SJSA1 (cell line): ENCODE data around the gene CDK17. TPM values are rescaled to one million over a fixed set of nuclear protein-coding genes. Genes with fewer than 3 reads are reported as not detected.
"Not testable (repeated sequence)": the region's sequence is repeated elsewhere in the genome, so short reads cannot be mapped to it uniquely, and the experiment has no call there.

Experiments
- DNase-seq, 2 experiments: peaks; one replicate each; pipeline ENCODE4 v3.0.0-alpha.2; 2015 to 2020; ENCODE audit warnings: low spot score in 2 of 2, low read depth in 1 of 2
- H3K27ac ChIP-seq: fragments of 250-450 bp; sonication (Bioruptor Pico); 2 replicates; pipeline ENCODE4 v1.5.1; 2020; ENCODE audit warnings: mild to moderate bottlenecking, moderate library complexity
- H3K27me3 ChIP-seq: fragments of 250-450 bp; sonication (Bioruptor Pico); replicated peaks from 2 replicates; pipeline ENCODE4 v1.5.1; 2020; ENCODE audit warnings: mild to moderate bottlenecking, moderate library complexity
- H3K36me3 ChIP-seq: fragments of 250-450 bp; sonication (Bioruptor Pico); 2 replicates; pipeline ENCODE4 v1.5.1; 2020; ENCODE audit warnings: mild to moderate bottlenecking
- H3K4me1 ChIP-seq: fragments of 250-450 bp; sonication (Bioruptor Pico); replicated peaks from 2 replicates; pipeline ENCODE4 v1.6.1; 2021; ENCODE audit warnings: mild to moderate bottlenecking
- H3K4me3 ChIP-seq: fragments of 250-450 bp; sonication (Bioruptor Pico); 2 replicates; pipeline ENCODE4 v1.5.1; 2020; ENCODE audit warnings: mild to moderate bottlenecking
- H3K9me3 ChIP-seq: fragments of 250-450 bp; sonication (Bioruptor Pico); replicated peaks from 2 replicates; pipeline ENCODE4 v1.5.1; 2020; ENCODE audit warnings: mild to moderate bottlenecking
- total RNA-seq: library from RNA; depleted of rRNA; stranded (reverse); fragments of >200 nt; shearing (Covaris generic); gene quantifications from 2 replicates; pipeline ENCODE4 v1.2.3, GENCODE V29; 2014

The CDK17 gene
- total RNA-seq, 1 experiment from 2014 or later, result 38.4 TPM

DNA sequence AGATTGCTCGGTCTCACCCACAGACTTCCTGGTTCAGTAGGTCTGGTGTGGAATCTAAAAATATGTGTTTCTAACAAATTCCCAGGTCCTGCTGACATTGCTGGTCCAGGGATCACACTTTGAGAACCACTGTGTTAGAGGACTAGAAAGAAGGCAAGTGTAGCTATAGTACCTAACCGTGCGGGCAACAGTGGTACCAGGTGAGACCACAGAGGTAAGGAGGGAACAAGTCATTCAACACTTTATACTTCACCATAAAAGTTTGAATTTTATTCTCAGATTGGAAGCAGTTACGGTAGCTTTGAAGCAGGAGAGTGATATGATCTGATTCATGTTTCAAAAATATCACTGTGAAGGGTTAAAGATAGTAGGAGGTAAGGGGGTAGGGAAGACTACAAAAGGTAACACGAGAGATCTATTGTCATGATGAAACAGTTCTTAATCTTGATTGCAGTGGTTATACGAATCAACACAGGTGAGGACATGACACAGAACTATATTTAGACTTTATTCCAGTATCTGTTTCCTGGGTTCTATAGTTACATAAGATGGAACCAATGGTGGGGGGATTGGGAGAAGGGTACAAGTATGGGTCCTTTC lies 73.5 kb downstream of the CDK17 start:
- Histone ChIP-seq H3K36me3 (peaks cover 11% of the 10 kb centered on the region), H3K4me3 (no peak overlapping the region), H3K27me3 (no peaks in the 10 kb centered on the region), H3K4me1 (no peaks in the 10 kb centered on the region), H3K9me3 (no peaks in the 10 kb centered on the region), H3K27ac (no peak overlapping the region)
- no peak for DNase-seq

- peaks cover 10% of the 10 kb centered on the region for H3K36me3 ChIP-seq
- no peaks in the 10 kb centered on the region for H3K9me3 ChIP-seq
- H3K27ac ChIP-seq, result no peak overlapping the region
- no peak for DNase-seq
- peaks cover 3% of the 10 kb centered on the region; the same call in 1 of the 2 replicates for H3K27me3 ChIP-seq
- H3K4me1 ChIP-seq, result no peaks in the 10 kb centered on the region
- H3K4me3 ChIP-seq, result no peak overlapping the region
These were observed 76.3 kb downstream of the CDK17 start for GRCh38 chr12:96323906-96324305.

- Histone ChIP-seq H3K9me3 (no peaks in the 10 kb centered on the region; the same call in 1 of the 2 replicates), H3K4me3 (no peak overlapping the region), H3K36me3 (peaks cover 10% of the 10 kb centered on the region), H3K27me3 (peaks cover 3% of the 10 kb centered on the region; the same call in 1 of the 2 replicates), H3K4me1 (no peaks in the 10 kb centered on the region), H3K27ac (no peak overlapping the region)
- DNase-seq, result no peak
These were observed 77.5 kb downstream of the CDK17 start for GRCh38 chr12:96322720-96323119.

DNA sequence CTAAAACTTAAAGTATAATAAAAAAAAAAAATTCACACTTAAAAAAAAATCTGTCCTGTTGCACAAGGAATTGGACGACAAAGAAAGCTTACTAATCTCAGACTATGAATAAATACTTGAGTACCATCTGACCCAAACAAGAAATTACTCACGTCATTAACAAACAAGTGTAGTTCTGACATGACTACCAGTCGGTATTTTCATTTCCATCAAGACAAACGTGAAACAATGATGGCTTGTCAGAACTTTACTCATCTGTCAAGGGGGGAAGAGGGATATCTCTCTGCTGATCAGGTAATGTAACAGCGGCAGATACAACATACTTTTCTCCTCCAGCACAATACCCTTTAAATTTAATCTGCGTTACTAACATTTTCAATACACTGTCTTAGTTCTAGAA lies 78.3 kb downstream of the CDK17 start:
- H3K27ac ChIP-seq, result no peak overlapping the region
- no peaks in the 10 kb centered on the region for H3K4me1 ChIP-seq
- H3K9me3 ChIP-seq, result no peaks in the 10 kb centered on the region; the same call in 1 of the 2 replicates
- no peak overlapping the region for H3K4me3 ChIP-seq
- peaks cover 10% of the 10 kb centered on the region for H3K36me3 ChIP-seq
- DNase-seq, result peak in 1 of 2 experiments; percentile 10
- H3K27me3 ChIP-seq, result peaks cover 3% of the 10 kb centered on the region; the same call in 1 of the 2 replicates

GRCh38 chr12:96317801-96318200 lies 82.4 kb downstream of the CDK17 start:
- not testable (repeated sequence) for H3K27me3 ChIP-seq

GRCh38 chr12:96315741-96316481 lies 84.3 kb downstream of the CDK17 start:
- peak; percentile 56 to 72 for DNase-seq
- not testable (repeated sequence) for H3K4me1 ChIP-seq, H3K27me3 ChIP-seq, H3K9me3 ChIP-seq, H3K27ac ChIP-seq, H3K36me3 ChIP-seq, H3K4me3 ChIP-seq

More at GRCh38 chr12:96317801-96318200, 82.4 kb downstream of the CDK17 start:
- H3K36me3 ChIP-seq, H3K27ac ChIP-seq, H3K9me3 ChIP-seq, DNase-seq, H3K4me3 ChIP-seq, H3K4me1 ChIP-seq: not testable (repeated sequence)

DNA sequence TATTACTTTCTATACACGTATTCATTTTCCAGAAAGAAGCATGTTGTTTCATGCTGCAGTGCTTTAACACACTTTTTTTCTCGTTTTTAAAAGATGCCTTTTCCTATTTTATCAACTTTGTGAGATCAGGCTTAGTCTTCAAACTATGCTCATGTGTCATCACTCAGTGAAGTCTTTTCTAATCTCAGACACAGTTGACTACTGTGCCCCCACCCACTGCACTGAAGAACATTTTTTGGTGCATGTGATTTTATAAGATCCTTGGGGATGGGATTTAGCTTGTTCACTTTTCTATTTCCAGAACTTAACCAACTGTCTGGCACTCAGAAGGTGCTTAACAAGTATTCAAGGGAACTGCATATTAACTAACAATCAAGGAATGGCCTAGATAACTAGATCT lies 85.5 kb downstream of the CDK17 start:
- Histone ChIP-seq H3K27me3 (peaks cover under 1% of the 10 kb centered on the region; the same call in 1 of the 2 replicates), H3K36me3 (no peaks in the 10 kb centered on the region), H3K27ac (no peak overlapping the region), H3K4me1 (peaks cover 5% of the 10 kb centered on the region; the same call in 1 of the 2 replicates), H3K9me3 (peaks cover 5% of the 10 kb centered on the region; the same call in 1 of the 2 replicates), H3K4me3 (no peak overlapping the region)
- DNase-seq, result no peak

- H3K4me3 ChIP-seq, result no peak overlapping the region
- no peaks in the 10 kb centered on the region for H3K27me3 ChIP-seq
- DNase-seq, result no peak
- peaks cover 5% of the 10 kb centered on the region; the same call in 1 of the 2 replicates for H3K4me1 ChIP-seq
- H3K27ac ChIP-seq, result no peak overlapping the region
- peaks cover 5% of the 10 kb centered on the region; the same call in 1 of the 2 replicates for H3K9me3 ChIP-seq
- H3K36me3 ChIP-seq, result no peaks in the 10 kb centered on the region
These were observed 86.6 kb downstream of the CDK17 start for GRCh38 chr12:96313606-96314005.

- Histone ChIP-seq H3K36me3 (no peaks in the 10 kb centered on the region), H3K4me3 (no peak overlapping the region), H3K9me3 (0 out of 2 replicates have a peak, but pooled peaks cover 5% of the 10 kb centered on the region), H3K4me1 (peaks cover 3% of the 10 kb centered on the region; the same call in 1 of the 2 replicates), H3K27ac (no peak overlapping the region), H3K27me3 (no peaks in the 10 kb centered on the region)
- DNase-seq, result no peak
These were observed 89.0 kb downstream of the CDK17 start for GRCh38 chr12:96311191-96311590.

DNA sequence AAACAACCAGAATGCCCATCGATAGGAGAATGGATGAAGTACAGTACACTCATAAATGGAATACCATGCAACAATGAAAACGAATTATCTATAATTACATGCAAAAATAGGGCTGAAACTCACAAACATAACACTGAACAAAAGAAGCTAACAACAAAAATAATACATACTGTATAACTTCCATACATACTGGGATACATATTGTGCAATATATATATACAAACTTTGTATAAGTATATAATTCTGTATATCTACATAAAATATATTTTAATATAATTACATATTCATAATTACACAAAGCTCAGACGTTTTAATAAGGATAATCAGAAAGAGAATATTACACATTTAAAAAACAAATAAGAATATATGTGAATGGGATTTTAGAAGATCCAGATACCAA lies 90.2 kb downstream of the CDK17 start:
- H3K4me3 ChIP-seq, result no peak overlapping the region
- H3K27ac ChIP-seq, result no peak overlapping the region
- DNase-seq, result no peak
- no peaks in the 10 kb centered on the region for H3K36me3 ChIP-seq
- no peaks in the 10 kb centered on the region for H3K4me1 ChIP-seq
- no peaks in the 10 kb centered on the region for H3K27me3 ChIP-seq
- no peaks in the 10 kb centered on the region for H3K9me3 ChIP-seq

DNA sequence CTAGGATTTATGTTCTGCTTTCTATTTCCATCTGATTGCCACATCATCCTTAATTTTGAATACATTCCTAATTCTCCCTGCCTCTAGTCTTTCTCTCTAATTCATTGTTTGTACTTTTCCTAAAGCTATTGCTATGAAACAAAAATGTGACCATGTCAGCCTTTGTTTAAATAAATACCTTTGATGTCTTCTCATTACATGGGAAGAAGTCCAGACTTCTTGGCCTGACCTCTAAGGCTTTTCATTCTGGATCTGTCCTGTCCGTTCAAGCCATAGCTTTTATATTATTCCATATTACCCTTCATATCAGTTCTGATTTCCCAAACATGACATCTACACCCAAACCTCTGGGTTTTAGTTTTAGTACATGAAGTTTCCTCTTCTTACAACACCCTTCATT lies 91.4 kb downstream of the CDK17 start:
- DNase-seq, result peak in 1 of 2 experiments; percentile 57
- no peaks in the 10 kb centered on the region for H3K4me1 ChIP-seq

DNA sequence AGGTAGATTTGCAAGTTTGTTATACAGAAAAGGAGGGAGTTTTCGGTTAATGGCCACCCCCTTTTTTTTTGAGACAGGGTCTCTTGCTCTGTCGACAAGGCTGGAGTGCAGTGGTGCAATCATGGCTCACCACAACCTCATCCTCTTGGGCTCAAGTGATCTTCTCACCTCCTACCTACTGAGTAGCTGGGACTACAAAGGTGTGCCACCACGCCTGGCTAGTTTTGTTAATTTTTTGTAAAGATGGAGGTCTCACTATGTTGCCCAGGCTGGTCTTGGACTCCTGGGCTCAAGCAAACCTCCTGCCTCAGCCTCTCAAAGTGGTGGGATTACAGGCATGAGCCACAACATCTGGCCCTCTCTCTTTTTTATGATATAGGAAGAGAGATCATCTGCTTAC lies 94.6 kb downstream of the CDK17 start:
- Histone ChIP-seq H3K27ac (no peak overlapping the region), H3K4me1 (no peaks in the 10 kb centered on the region), H3K27me3 (no peaks in the 10 kb centered on the region), H3K36me3 (no peaks in the 10 kb centered on the region), H3K4me3 (no peak overlapping the region), H3K9me3 (no peaks in the 10 kb centered on the region)
- DNase-seq, result peak; percentile 52 to 73

More for the DNA sequence above, 91.4 kb downstream of the CDK17 start:
- Histone ChIP-seq H3K27me3 (no peaks in the 10 kb centered on the region), H3K27ac (no peak overlapping the region), H3K4me3 (no peak overlapping the region), H3K9me3 (no peaks in the 10 kb centered on the region), H3K36me3 (no peaks in the 10 kb centered on the region)

DNA sequence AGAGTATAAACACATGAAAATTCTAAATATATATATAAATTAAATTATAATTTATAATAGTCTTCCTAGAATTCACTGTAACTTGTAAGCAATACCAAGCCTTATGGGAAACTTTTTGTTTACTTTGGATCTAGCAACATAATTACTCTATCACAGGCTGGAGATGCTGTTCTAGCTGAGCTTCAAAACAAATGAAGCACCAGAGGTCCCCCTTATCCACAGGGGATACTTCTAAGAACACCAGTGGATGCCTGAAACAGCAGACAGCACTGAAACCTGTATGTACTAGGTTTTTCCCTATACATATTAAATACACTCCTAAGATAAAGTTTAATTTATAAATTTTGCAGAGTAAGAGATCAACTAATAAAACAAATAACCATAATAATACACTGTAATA lies 96.6 kb downstream of the CDK17 start:
- no peaks in the 10 kb centered on the region for H3K4me1 ChIP-seq

GRCh38 chr12:96302687-96303310 lies 97.4 kb downstream of the CDK17 start:
- no peak overlapping the region for H3K27ac ChIP-seq
- peak in 1 of 2 experiments; percentile 51 for DNase-seq
- H3K4me1 ChIP-seq, result no peaks in the 10 kb centered on the region
- no peaks in the 10 kb centered on the region for H3K9me3 ChIP-seq
- H3K4me3 ChIP-seq, result no peak overlapping the region
- no peaks in the 10 kb centered on the region; the same call in 1 of the 2 replicates for H3K27me3 ChIP-seq
- no peaks in the 10 kb centered on the region for H3K36me3 ChIP-seq

More for the DNA sequence above, 96.6 kb downstream of the CDK17 start:
- Histone ChIP-seq H3K27ac (no peak overlapping the region), H3K27me3 (no peaks in the 10 kb centered on the region; the same call in 1 of the 2 replicates), H3K9me3 (no peaks in the 10 kb centered on the region), H3K4me3 (no peak overlapping the region), H3K36me3 (no peaks in the 10 kb centered on the region)
- peak in 1 of 2 experiments; percentile 53 for DNase-seq
